Fibroblast of the conjunctiva (primary cell): ENCODE data around the gene FARSB.
A peak's percentile ranks its signal among the peaks of the same experiment; 100 is the strongest.
"Not testable (repeated sequence)": the region's sequence is repeated elsewhere in the genome, so short reads cannot be mapped to it uniquely, and the experiment has no call there.

Source experiments
- DNase-seq: peaks from one replicate; pipeline ENCODE4 v3.0.0-alpha.2; 2010; ENCODE audit warnings: low read depth

FARSB gene

DNA sequence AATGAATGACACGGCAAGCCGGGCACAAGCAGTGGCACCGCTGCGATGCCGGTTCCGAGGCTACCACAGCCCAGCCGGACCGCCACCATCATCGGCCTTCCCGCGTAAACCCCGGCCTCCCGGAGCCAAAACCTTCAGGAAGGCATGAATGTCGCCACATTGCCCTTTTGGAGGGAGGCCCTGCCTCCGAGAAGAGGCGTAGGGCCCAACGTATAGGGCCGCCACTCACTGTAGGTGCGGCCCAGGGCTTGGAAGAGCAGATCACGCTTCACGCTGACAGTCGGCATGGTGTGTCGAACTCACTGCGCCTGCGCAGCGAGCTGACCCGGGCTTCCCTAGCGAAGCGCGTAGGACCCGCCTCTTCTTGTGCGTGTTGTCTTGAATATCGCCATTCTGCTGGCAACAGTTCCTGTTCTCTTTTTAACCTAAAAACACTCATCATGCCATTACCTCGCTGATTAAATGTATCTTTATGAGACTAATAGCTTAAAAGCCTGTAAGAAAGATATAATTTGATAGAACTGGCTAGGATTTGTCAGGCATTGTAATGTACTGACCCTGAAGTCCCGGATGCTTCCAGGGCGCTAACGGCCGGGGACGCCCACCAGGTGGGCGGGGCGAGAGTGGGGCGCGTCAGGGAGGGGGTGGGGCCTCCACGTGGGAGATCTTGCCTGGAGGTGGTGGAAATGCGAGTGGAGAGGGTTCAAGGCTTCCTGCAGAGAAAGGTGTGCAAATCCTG, at the start of gene FARSB:
TSS of gene FARSB (minus strand) at position 306 of the 739 bp plus-strand sequence. CDS start at position 287, 19 bp downstream.
- DNase-seq = peak; percentile 94

GRCh38 chr2:222703886-222704285, 48.0 kb upstream of the FARSB start:
- DNase-seq = peak; percentile 1

DNA sequence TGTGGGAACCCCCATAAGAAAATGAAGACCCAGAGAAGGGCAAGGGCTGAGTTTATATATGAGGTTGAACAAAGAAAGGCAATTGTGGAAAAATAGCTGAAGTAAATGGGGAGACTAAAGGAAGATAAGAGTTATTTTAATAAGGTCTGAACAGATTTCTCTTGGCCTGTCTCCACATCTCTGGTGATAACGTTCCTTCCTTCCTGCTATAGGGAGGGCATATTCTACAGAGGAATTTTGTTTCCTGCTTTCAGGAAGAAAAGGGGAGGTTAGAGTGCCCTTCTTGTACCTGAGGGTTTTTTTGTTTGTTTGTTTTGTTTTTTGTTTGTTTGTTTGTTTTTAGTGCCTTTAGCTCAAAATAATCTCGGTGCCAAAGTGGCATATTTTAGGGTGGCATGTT, 47.2 kb upstream of the FARSB start:
- DNase-seq = no peak

DNA sequence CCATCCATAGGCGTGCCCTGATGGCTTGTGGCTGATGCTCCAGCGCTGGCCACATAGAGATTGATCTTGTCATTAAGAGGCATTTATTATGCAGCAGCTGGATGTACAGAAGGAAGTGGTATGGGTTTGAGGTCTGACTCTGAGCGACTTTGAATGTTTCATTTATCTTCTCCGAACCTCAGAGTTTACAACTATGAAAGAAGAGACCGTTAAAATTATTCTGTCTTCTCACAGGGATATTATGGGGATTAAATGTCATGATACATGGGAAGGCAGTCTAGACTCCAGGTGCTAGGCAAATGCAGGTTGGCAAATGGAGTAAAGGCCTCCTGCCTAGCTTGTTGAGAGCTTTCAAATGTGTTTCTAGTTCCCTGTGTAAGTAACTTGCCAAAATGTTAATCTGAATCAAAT, 45.8 kb upstream of the FARSB start:
- no peak for DNase-seq

GRCh38 chr2:222701233-222701632, 45.3 kb upstream of the FARSB start:
- no peak for DNase-seq

DNA sequence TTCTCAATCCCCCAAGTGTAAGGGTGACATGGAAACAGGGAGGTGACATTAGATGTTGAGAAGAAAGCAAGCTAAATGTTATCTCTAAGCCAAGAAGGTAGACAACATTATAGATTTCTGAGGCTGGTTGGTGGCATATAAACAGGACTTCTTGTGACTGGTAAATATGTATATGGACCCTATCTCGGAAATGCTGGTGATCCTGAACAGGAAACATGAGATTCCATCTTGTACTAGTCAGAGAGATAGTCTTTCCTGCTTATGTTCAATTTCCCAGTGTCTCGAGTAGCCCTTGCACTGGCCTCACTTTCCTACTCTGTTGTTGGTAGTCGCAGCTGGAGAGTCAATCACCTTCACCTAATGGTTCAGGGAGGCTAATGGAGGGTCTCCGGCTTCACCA, 42.4 kb upstream of the FARSB start:
- DNase-seq = no peak

- no peak for DNase-seq
Measured at GRCh38 chr2:222693837-222694236, 37.9 kb upstream of the FARSB start.

- DNase-seq = not testable (repeated sequence)
Measured at GRCh38 chr2:222693413-222693812, 37.5 kb upstream of the FARSB start.

DNA sequence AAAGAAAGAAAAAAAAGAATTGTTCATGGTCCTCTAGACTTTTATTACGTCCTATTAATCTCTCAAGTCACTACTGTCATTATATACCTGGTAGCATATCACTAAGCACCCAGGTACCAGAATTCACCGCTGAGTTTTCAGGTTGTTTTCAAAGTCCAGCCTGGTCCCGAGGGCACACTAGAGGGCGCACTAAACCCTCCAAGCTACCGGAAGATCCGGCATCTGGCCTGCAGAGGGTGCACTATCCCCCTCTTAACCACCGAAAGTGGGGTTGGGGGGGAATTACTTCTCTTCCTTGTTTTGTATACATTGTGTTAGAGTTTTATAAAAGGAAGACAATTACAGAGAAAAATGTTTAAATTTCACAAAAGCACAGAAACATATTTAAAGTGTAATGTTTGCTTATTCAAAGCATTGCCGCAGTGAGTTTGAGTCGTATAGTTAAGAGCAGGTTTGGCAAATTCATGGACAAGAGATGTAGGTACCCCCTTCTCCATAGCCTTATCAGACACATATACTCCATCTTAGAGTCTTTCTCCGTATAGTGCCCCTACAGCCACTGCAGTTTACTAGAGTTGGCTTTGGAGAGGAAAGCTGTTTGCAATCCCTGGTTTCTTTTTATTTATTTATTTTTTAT, 34.8 kb upstream of the FARSB start:
- DNase-seq = peak; percentile 66

DNA sequence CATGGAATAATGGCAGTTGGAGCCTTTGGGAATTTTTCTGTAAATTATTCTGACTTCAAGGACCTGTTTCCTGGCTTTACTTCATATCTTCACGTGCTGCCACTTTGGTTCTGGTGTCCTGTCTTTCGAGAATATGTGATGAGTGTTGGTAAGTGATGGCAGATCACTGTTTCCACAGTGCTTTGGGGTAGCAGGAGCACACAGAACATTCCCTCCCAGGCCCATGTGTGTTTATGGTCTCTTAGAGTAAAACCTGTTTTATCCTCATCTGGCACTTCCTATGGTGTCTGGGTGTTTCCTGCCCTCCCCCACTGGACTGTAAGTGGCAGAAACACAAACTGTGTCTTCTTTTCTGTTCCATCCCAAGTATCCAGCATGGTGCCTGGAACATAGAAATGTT, 33.4 kb upstream of the FARSB start:
- DNase-seq = no peak

DNA sequence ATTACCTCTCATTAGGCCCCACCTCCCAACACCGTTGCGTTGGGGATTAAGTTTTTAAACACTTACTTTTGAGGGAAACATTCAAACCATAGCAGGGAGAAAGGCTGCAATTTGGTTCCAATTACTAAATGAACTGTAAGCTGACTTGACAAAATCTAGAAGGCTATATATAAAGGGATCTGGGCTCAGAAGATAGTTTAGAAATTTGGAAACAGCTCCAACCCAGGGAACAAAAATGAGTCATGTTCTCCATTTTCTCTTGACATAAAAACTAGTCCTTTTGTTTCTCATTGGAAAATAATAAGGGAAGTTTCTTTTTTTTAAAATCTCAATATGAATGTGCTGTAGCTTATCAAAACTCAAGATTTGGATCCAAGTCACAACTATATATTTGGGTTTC, 33.0 kb upstream of the FARSB start:
- peak; percentile 5 for DNase-seq

DNA sequence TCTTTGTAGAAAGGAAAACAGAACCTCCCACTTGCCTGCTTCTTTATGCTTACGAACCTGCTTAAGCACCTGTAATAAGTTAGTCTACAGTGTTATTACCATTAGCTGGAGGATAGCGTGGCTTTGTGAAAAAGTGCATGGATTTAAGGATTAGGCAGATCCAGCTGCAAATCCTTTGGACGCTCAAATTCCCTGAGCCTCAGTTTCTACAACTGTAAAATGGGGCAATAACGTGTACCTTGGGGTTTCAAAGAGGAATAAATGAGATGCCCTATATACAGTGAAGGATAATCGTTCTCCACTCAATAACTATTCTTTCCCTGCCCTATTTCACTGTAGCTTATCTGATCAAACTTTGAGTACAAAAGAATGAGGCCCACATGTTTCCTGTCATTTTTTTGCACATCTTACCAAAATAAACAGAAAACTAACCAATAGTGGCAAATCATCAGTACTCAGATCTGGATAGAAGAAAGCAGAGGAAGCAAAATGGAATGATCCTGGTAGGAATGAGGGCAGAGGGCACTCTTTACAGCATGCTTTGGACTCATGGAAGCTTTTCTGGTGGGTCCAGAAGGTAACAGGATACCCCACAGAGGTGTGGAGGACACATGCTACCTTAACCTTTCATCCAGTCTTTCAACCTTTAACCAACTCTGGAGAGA, 30.3 kb upstream of the FARSB start:
- DNase-seq = no peak

DNA sequence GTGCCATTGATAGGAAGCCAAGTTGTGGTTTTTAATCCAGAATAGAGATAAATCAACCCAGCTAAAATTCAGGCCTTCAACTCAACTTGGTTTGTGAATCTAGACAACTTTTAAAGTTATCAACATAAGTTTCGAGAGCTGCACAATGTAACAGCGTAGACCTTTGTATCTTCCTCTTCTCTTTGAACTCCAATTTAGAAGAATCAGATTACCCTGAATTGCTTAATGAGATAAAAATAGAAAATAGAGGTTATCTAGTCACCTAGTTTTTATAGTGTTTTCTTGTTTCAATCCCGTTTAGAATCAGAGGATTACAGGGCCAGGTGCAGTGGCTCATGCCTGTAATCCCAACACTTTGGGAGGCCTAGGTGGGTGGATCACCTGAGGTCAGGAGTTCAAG, 27.9 kb upstream of the FARSB start:
- no peak for DNase-seq

- DNase-seq = no peak
Measured at GRCh38 chr2:222677981-222678380, 22.1 kb upstream of the FARSB start.

DNA sequence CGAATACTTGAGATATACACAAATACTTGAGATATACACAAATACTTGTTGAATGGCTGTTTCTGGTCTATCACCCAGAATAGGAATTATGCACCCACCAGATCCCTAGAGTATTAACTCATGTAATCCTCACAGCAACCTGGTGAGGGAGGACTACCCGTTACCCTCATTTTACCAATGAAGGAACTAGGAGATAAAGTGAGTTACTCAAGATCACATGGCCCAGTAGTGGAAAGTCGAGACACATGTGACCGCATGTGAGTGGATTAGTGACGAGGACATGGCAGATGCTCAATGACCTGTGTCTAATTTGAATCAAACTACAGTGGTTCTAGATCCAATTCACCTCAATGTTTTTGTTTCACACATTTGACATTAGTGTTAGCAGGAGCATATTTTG, 18.0 kb upstream of the FARSB start:
- DNase-seq = no peak

DNA sequence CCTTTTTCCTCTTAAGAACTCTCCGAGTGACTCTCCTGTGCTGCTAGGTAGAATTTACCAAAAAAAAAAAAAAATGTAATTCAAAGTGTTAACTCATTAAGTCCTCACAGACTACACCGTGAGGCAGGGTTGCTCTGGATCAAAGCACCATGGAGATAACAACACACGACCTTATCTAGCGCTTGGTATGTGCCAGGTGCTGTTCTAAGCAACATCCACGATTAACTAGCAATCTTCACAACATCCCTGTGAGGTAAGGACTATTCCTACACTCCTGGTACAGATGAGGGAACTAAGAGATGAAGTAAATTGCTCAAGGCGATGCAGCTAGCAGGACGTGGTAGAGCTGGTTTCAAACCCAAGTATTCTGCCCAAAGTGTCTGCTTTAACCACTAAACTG, 17.4 kb upstream of the FARSB start:
- no peak for DNase-seq

- no peak for DNase-seq
Measured at GRCh38 chr2:222672068-222672401, 16.1 kb upstream of the FARSB start.

DNA sequence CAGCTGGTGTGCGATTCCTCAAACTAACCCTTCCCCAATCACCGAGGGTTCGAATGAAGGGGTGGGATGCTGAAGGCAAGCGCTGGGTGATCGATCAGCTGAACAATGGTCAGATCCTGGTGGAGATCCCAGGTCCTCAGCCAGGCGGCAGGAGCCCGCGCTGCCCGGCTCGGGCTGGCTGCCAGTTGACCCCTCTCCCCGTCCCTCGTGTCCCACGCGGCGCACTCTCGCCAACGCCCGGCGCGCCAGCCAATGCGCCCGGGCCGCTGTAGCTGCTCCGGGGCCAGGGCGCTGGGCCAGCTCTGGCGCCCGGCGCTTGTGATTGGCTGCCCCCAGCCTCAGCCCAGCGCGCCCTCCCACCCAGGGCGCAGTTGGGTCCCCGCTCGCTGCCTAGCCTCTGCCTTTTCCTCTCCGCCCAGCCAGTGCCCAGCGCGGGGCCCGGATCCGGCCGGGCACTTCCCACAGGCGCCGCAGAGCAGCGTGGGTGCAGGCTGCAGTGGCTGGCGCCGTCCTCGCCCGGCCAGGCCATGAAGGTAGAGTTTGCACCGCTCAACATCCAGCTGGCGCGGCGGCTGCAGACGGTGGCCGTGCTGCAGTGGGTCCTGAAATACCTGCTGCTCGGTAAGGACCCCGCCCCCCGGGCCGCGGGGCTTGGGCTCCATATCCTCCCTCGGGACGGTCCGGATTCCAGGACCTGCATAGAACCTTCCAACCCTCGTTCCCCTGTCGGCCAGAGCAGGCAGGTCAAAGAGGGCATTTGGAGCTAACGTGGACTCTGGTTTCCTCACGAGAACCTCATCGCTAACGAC, 15.6 kb upstream of the FARSB start, which contains the start of gene MOGAT1:
TSS of gene MOGAT1 (plus strand) at position 400 of the 809 bp plus-strand sequence. CDS start at position 528, 128 bp downstream.
- DNase-seq = no peak

GRCh38 chr2:222670191-222671038, 14.5 kb upstream of the FARSB start:
- DNase-seq = no peak

- DNase-seq = no peak
Measured at GRCh38 chr2:222669353-222669752, 13.5 kb upstream of the FARSB start.

DNA sequence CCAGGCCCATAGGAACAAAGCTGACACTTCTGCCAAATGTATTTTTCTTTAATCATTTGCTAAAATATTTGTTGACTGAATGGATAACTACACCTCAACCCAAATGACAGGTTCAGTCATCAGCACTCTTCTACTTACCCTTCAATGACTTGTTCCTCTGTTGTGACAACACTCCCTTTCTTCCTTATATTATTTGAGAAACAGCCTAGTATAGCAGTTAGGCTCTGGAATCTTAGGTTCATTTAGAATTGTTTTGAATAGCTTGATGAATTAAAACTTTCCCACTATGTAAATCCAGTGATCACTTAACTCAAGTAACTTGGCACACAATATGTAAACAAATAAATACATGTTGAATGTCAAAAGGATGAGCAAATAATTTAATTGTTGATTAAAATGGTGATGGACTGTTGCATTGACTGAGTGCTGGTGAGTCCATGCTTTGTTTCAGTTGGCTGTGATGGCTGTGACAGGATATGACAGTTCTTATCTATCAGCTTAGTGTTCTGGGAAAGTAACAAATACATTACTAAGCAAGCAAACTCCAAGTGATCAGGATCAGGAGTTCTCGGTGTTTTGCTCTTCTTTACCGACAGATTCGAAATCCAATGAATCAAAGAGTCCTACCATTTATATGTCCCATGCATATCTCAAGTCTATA, 12.7 kb upstream of the FARSB start:
- DNase-seq = no peak
